Activated T-helper 1 cell treated with anti-CD3 and anti-CD28 coated beads, Interleukin-12 subunit alpha, Interleukin-12 subunit beta, Interleukin-2, Interleukin-4 antibody, amounts not matched to agents 30 ng/mL and 10 ng/mL and 1 ng/mL, durations not matched to agents 14 hours and 24 hours and 36 hours (primary cell): ENCODE measurements around the gene CDKAL1. TPM values are rescaled to one million over a fixed set of nuclear protein-coding genes. Genes with fewer than 3 reads are reported as not detected.

ENCODE experiments used
- DNase-seq: peaks from one replicate; pipeline ENCODE4 v3.0.0; 2021; ENCODE audit warnings: low spot score
- H3K27ac Mint-ChIP-seq: one replicate; pipeline ENCODE4 v1.8.0; 2021; ENCODE audit warnings: mild to moderate bottlenecking, mixed read lengths
- H3K27me3 Mint-ChIP-seq: one replicate; pipeline ENCODE4 v1.8.0; 2022; ENCODE audit warnings: mild to moderate bottlenecking, moderate library complexity, mixed read lengths; ENCODE audit not compliant: insufficient read depth
- H3K36me3 Mint-ChIP-seq: one replicate; pipeline ENCODE4 v1.8.0; 2021; ENCODE audit warnings: low read depth, mixed read lengths
- H3K4me1 Mint-ChIP-seq: one replicate; pipeline ENCODE4 v1.8.0; 2021; ENCODE audit warnings: low read depth, mixed read lengths
- H3K4me3 Mint-ChIP-seq: one replicate; pipeline ENCODE4 v1.8.0; 2021; ENCODE audit warnings: mild to moderate bottlenecking, moderate library complexity, mixed read lengths
- H3K9me3 Mint-ChIP-seq: one replicate; pipeline ENCODE4 v1.8.0; 2021; ENCODE audit warnings: mixed read lengths
- intact Hi-C: fragments of 100-400 bp; cut with micrococcal nuclease; formaldehyde crosslinking; loops from one replicate; pipeline ENCODE4 v1.15.1; 2024
- total RNA-seq: library from RNA; stranded (reverse); gene quantifications from 2 replicates; pipeline ENCODE4 v1.2.3, GENCODE V29; 2022

The CDKAL1 gene
- total RNA-seq, 1 donor from 2014 or later: 32.2 TPM

GRCh38 chr6:20873425-20874190 lies 339.4 kb downstream of the CDKAL1 start:
- no peaks in the 10 kb centered on the region for H3K36me3 Mint-ChIP-seq
- intact Hi-C loops: loop anchor here (10.0 kb wide), 1 partner anchor 561 kb away; no protein-coding TSS in a partner anchor
- H3K4me1 Mint-ChIP-seq: peaks cover 15% of the 10 kb centered on the region
- DNase-seq: no peak
- H3K4me3 Mint-ChIP-seq: no peak overlapping the region
- H3K27me3 Mint-ChIP-seq: no peaks in the 10 kb centered on the region
- H3K9me3 Mint-ChIP-seq: no peaks in the 10 kb centered on the region
- no peak overlapping the region for H3K27ac Mint-ChIP-seq

DNA sequence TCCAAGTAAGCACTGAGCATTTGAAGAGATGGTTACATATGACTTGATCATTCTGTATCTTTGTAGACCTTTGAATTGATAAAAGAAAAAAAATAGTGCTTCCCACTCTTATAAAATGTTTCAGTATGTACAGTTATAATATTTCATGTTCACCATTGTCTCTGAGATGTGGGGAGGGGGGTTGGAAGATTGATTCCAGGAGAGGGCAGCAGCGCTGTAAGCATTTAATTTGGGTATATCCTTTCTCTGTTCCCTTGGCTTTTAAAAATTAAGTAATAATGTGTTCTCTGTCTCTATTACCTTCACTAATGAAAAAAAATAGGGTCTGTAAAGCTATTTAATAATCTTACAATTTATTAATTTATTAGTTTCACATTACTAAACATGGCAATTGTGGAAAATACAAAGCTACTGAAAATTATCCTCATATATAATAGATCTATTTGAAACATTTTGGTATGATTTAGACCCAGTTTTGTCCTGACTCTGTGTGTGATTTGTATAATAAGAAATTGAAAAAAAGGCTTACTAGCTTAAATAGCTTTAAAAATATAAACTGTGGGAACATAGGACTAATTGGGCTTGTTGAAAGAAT lies 341.2 kb downstream of the CDKAL1 start:
- H3K4me3 Mint-ChIP-seq: no peak overlapping the region
- peaks cover 15% of the 10 kb centered on the region for H3K4me1 Mint-ChIP-seq
- no peaks in the 10 kb centered on the region for H3K36me3 Mint-ChIP-seq
- no peaks in the 10 kb centered on the region for H3K9me3 Mint-ChIP-seq
- H3K27me3 Mint-ChIP-seq: no peaks in the 10 kb centered on the region
- no peak overlapping the region for H3K27ac Mint-ChIP-seq
- DNase-seq: no peak
- intact Hi-C loops: loop anchor here (1.0 to 10.0 kb wide), 2 partner anchors 559 to 714 kb away; no protein-coding TSS in a partner anchor

DNA sequence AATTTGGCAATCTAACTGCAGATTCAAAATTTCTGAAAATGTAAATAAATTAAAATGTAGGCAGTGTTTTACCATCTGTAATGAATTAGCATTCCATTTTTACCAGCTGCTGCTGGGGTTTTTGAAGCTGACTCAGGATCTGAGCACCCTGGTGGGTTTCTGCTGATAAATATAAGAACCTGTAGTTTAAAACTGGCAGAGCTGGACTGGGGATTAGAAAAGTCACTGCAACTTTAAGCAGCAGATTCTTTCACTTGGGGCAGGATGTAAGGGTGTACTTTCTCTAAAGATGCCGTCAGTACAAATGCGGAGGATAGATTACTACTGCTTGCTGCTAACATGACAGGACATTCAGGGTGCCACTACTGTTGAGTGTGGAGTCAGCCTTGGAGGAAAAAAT lies 341.8 kb downstream of the CDKAL1 start:
- Mint-ChIP-seq H3K36me3 (no peaks in the 10 kb centered on the region), H3K27ac (no peak overlapping the region), H3K27me3 (no peaks in the 10 kb centered on the region), H3K4me3 (no peak overlapping the region), H3K4me1 (peaks cover 15% of the 10 kb centered on the region), H3K9me3 (no peaks in the 10 kb centered on the region)
- intact Hi-C loops: loop anchor here (2.0 to 10.0 kb wide), 2 partner anchors 29 to 559 kb away; no protein-coding TSS in a partner anchor
- no peak for DNase-seq

DNA sequence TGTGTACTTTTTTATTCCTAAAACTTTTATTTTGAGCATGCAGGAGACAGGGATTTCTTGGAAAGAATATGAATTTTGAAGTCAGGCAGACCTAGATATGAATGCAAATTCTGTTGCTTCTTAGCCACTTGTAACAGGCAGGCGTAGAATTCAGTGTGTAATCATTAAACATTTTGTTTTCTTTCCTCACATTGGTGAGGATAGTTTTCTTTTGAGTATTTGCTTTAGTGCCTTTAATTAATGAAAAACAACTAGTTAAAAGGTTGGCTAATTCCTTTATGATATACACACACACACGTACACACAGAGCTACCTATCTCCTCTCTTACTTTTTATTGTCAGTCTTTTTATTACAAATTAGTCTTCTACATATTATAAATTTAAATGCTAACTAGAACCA lies 342.3 kb downstream of the CDKAL1 start:
- no peak overlapping the region for H3K27ac Mint-ChIP-seq

GRCh38 chr6:20877008-20877937 lies 343.0 kb downstream of the CDKAL1 start:
- H3K4me1 Mint-ChIP-seq: peaks cover 15% of the 10 kb centered on the region

More for the DNA sequence above, 342.3 kb downstream of the CDKAL1 start:
- intact Hi-C loops: loop anchor here (2.0 to 10.0 kb wide), 2 partner anchors 30 to 558 kb away; no protein-coding TSS in a partner anchor
- Mint-ChIP-seq H3K9me3 (no peaks in the 10 kb centered on the region), H3K36me3 (no peaks in the 10 kb centered on the region), H3K27me3 (no peaks in the 10 kb centered on the region), H3K4me3 (no peak overlapping the region), H3K4me1 (peaks cover 15% of the 10 kb centered on the region)
- no peak for DNase-seq

DNA sequence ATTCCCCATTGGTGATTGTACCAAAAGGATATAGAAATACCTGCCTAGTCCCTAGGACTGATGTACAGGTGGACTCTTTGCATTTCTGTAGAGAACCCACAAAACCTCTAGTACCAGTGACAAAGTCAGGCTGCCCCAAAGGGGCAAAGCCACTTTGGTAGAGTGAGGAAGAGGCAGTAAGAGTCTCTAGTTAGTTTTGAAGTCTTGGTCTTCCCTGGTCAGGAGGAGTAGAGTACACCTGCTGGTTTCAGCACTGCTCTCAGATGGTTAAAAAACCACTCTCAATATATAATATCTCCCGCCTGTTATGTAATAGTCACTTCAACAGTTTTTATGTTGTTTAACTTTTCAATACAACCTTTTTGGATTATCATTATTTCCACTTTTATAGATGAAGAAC lies 344.9 kb downstream of the CDKAL1 start:
- intact Hi-C loops: loop anchor here (10.0 kb wide), 1 partner anchor 556 kb away; no protein-coding TSS in a partner anchor
- Mint-ChIP-seq H3K27ac (no peak overlapping the region), H3K9me3 (peaks cover 21% of the 10 kb centered on the region), H3K36me3 (peaks cover 10% of the 10 kb centered on the region), H3K4me3 (no peak overlapping the region), H3K27me3 (no peaks in the 10 kb centered on the region), H3K4me1 (peaks cover 15% of the 10 kb centered on the region)
- DNase-seq: no peak

More at GRCh38 chr6:20877008-20877937, 343.0 kb downstream of the CDKAL1 start:
- DNase-seq: peak; percentile 2
- no peaks in the 10 kb centered on the region for H3K27me3 Mint-ChIP-seq
- intact Hi-C loops: loop anchor here (1.0 to 10.0 kb wide), 3 partner anchors 30 to 558 kb away; no protein-coding TSS in a partner anchor
- H3K4me3 Mint-ChIP-seq: no peak overlapping the region
- peaks cover 6% of the 10 kb centered on the region for H3K36me3 Mint-ChIP-seq
- H3K9me3 Mint-ChIP-seq: peaks cover 3% of the 10 kb centered on the region
- H3K27ac Mint-ChIP-seq: peak overlapping the region; percentile 79

DNA sequence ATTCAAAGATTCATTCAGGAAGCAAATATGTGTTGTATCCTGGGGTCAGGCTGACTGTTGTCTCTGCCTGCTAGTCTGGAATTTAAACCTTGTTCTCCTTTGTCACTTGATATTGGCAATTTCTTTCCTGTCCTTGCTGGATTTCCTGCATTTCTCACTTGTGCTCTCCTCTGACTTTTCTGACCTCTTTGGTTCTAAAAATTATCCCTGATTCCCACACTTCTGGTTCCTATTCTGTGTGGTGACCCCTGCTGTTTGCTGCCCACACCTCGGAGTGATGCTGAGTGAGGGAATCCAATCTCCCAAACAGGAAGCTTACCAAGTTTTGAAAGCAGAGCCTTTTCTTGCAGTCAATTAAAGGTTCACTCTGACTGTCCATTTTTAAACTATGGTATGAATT lies 345.3 kb downstream of the CDKAL1 start:
- DNase-seq: no peak
- no peak overlapping the region for H3K27ac Mint-ChIP-seq
- intact Hi-C loops: loop anchor here (10.0 kb wide), 1 partner anchor 555 kb away; no protein-coding TSS in a partner anchor

GRCh38 chr6:20881365-20881764 lies 347.1 kb downstream of the CDKAL1 start:
- Mint-ChIP-seq H3K27ac (no peak overlapping the region), H3K36me3 (peaks cover 13% of the 10 kb centered on the region), H3K4me1 (peaks cover 15% of the 10 kb centered on the region), H3K4me3 (no peak overlapping the region), H3K27me3 (no peaks in the 10 kb centered on the region), H3K9me3 (peaks cover 41% of the 10 kb centered on the region)
- DNase-seq: no peak
- intact Hi-C loops: no loop called here

More for the DNA sequence above, 345.3 kb downstream of the CDKAL1 start:
- Mint-ChIP-seq H3K4me1 (peaks cover 15% of the 10 kb centered on the region), H3K27me3 (no peaks in the 10 kb centered on the region), H3K4me3 (no peak overlapping the region), H3K9me3 (peaks cover 25% of the 10 kb centered on the region), H3K36me3 (peaks cover 13% of the 10 kb centered on the region)

- peaks cover 13% of the 10 kb centered on the region for H3K36me3 Mint-ChIP-seq
- intact Hi-C loops: no loop called here
- no peak overlapping the region for H3K4me3 Mint-ChIP-seq
- no peak for DNase-seq
- no peaks in the 10 kb centered on the region for H3K27me3 Mint-ChIP-seq
- H3K9me3 Mint-ChIP-seq: peaks cover 46% of the 10 kb centered on the region
- H3K4me1 Mint-ChIP-seq: peaks cover 13% of the 10 kb centered on the region
- H3K27ac Mint-ChIP-seq: no peak overlapping the region
Measured at GRCh38 chr6:20882014-20882413, 347.8 kb downstream of the CDKAL1 start.

DNA sequence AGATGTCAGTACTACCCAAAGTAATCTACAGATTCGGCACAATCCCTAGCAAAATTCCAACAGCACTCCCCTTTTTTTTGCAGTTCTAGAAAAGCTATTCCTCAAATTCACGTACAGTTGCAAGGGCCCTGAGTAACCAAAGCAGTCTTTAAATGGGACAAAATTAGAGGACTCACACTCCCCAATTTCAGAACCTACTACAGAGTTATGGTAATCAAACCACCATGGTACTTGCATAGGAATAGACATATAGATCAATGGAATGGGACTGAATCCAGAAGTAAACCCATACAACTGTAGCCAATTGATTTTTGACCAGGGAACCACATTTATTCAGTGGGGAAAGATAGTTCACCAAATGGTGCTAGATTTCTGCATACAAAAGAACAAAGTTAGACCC lies 350.8 kb downstream of the CDKAL1 start:
- Mint-ChIP-seq H3K4me1 (no peaks in the 10 kb centered on the region), H3K4me3 (no peak overlapping the region), H3K27me3 (no peaks in the 10 kb centered on the region), H3K27ac (no peak overlapping the region), H3K9me3 (peaks cover 57% of the 10 kb centered on the region), H3K36me3 (peaks cover 18% of the 10 kb centered on the region)
- DNase-seq: no peak
- intact Hi-C loops: no loop called here

- Mint-ChIP-seq H3K4me1 (no peaks in the 10 kb centered on the region), H3K4me3 (no peak overlapping the region), H3K27me3 (no peaks in the 10 kb centered on the region), H3K27ac (no peak overlapping the region), H3K36me3 (peaks cover 12% of the 10 kb centered on the region), H3K9me3 (peaks cover 30% of the 10 kb centered on the region)
- no peak for DNase-seq
- intact Hi-C loops: no loop called here
Measured at GRCh38 chr6:20891161-20891560, 356.9 kb downstream of the CDKAL1 start.

DNA sequence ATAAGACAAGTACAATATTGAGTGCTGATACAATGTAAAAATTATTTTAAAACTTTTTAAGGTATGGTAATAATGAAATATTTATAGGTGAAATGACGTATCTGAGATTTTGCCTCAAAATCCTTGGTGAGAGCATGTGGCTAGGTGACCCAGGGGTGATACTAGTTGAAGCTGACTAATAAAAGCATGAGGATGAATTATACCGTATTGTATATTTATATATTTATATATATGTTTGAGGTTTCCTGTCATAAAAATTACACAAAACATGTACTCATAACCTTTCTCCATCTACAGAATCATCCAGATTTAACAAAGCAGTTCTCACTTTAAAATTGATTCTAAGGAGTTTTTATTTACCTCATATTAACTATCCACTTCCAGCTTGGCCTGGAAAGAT lies 358.1 kb downstream of the CDKAL1 start:
- H3K4me1 Mint-ChIP-seq: no peaks in the 10 kb centered on the region
- peaks cover 17% of the 10 kb centered on the region for H3K36me3 Mint-ChIP-seq
- no peaks in the 10 kb centered on the region for H3K27me3 Mint-ChIP-seq
- intact Hi-C loops: no loop called here
- no peak overlapping the region for H3K27ac Mint-ChIP-seq
- no peak overlapping the region for H3K4me3 Mint-ChIP-seq
- H3K9me3 Mint-ChIP-seq: peaks cover 29% of the 10 kb centered on the region
- no peak for DNase-seq
